ENCODE data around the gene MCF2L.

The MCF2L gene

DNA sequence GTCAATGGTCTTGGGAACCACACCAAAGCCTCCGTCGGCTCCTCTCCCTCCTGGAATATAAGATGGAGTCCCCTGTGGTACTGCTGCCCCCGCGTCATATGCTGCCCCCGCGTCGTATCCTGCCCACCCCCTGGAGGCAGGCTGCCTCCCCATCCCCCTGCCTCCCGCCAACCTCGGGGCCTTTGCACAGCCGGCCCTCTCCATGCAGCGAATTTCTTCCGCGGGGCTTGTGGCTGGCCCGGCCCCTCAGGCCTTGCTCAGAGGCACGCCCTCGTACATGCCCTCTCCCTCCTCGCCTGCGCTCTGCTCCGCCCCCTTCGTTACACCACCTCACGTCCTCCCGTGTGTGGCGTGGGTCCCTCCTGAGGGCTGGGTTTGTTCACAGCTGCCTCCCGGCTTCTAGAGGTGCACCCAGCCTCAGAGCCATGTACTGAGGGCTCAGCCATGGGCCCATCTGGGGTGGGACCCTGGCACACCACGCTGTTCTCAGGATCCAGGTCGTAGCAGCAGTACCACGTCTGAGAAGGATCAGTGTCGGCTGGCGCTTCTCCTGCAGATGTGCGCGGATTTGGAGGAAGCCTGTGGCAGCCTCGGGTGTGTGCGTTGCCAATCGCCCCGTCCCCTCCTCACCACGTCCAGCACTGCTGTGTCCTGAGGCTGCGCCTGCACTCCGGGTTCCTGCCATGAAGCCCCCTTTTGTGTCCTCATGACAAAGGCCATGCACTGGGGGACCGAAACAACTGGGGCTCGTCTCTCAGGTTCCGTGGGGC, 47.7 kb downstream of the MCF2L start:
- H4K20me1 ChIP-seq (ENCODE audit: low read depth, low read length): no peaks in the 10 kb centered on the region
- no peak overlapping the region for H3K9ac ChIP-seq (ENCODE audit: low read length)
- H3K27ac ChIP-seq (ENCODE audit: low read depth, low read length): no peak overlapping the region
- no peaks in the 10 kb centered on the region for H3K79me2 ChIP-seq (ENCODE audit: insufficient read depth, low read length)
- no peaks in the 10 kb centered on the region for H3K36me3 ChIP-seq (ENCODE audit: low read length)
- no peak overlapping the region for H3K4me3 ChIP-seq (ENCODE audit: insufficient read depth, low read length, poor library complexity, severe bottlenecking)
- H3K9me2 ChIP-seq (replicated peaks; ENCODE audit: insufficient read depth, low read length): no peaks in the 10 kb centered on the region
- TF ChIP-seq EZH2phosphoT487 (conservative IDR thresholded peaks at IDR 0.05; ENCODE audit: low read length): no peak
- no peak overlapping the region for H3K4me2 ChIP-seq (ENCODE audit: low read depth, low read length, poor library complexity, severe bottlenecking)
- no peaks in the 10 kb centered on the region for H3F3A ChIP-seq (ENCODE audit: insufficient read depth)
- no peaks in the 10 kb centered on the region for H3K9me3 ChIP-seq (ENCODE audit: insufficient read depth, low read length)
- H3K27me3 ChIP-seq (ENCODE audit: low read length): no peaks in the 10 kb centered on the region
- no peak overlapping the region for H2AFZ ChIP-seq (ENCODE audit: low read depth, low read length, severe bottlenecking)

DNA sequence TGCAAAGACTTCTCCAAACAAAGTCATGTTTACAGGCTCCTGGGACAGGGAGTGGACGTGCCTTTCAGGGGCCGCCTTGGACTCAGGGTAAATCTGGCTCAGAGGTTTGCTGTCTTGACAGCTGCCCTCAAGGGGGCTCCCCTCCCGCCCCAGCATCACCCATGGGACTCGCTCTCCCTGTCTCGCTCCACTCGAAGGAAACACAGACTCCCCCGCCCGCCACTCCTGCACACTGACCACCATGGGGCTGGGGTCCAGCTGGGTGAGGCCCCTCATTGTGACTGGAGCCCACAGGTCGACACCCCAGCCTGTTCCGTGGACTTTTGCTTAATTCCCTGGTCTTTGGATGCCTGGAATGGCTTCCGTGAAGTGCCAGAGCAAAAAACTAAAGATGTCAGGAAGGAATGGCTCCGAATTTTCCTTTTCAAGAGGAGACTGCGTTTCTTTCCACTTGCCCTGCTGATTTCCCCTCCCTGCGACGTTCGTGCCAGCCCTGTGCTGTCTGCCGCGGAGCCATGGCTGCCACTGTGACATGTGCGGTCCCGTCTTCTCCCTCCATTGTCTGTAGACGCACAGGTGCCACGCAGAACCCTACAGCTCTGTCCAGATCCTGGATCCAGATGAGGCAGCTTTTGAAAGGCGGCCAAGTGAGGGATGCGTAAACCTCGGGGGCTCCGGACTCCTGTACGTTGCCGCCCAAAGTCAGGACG, 48.6 kb downstream of the MCF2L start:
- H3K9ac ChIP-seq (ENCODE audit: low read length): no peak overlapping the region
- no peaks in the 10 kb centered on the region for H3K36me3 ChIP-seq (ENCODE audit: low read length)
- H3K79me2 ChIP-seq (ENCODE audit: insufficient read depth, low read length): no peaks in the 10 kb centered on the region
- no peak overlapping the region for H3K4me2 ChIP-seq (ENCODE audit: low read depth, low read length, poor library complexity, severe bottlenecking)
- H3F3A ChIP-seq (ENCODE audit: insufficient read depth): no peaks in the 10 kb centered on the region
- H3K4me3 ChIP-seq (ENCODE audit: insufficient read depth, low read length, poor library complexity, severe bottlenecking): no peak overlapping the region
- no peaks in the 10 kb centered on the region for H4K20me1 ChIP-seq (ENCODE audit: low read depth, low read length)
- no peak for TF ChIP-seq EZH2phosphoT487 (conservative IDR thresholded peaks at IDR 0.05; ENCODE audit: low read length)
- TF ChIP-seq, protein P1, sequence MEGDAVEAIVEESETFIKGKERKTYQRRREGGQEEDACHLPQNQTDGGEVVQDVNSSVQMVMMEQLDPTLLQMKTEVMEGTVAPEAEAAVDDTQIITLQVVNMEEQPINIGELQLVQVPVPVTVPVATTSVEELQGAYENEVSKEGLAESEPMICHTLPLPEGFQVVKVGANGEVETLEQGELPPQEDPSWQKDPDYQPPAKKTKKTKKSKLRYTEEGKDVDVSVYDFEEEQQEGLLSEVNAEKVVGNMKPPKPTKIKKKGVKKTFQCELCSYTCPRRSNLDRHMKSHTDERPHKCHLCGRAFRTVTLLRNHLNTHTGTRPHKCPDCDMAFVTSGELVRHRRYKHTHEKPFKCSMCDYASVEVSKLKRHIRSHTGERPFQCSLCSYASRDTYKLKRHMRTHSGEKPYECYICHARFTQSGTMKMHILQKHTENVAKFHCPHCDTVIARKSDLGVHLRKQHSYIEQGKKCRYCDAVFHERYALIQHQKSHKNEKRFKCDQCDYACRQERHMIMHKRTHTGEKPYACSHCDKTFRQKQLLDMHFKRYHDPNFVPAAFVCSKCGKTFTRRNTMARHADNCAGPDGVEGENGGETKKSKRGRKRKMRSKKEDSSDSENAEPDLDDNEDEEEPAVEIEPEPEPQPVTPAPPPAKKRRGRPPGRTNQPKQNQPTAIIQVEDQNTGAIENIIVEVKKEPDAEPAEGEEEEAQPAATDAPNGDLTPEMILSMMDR (IDR thresholded peaks at IDR 0.05; ENCODE audit: insufficient read depth, low read length, poor library complexity, severe bottlenecking): no peak
- H3K27me3 ChIP-seq (ENCODE audit: low read length): no peaks in the 10 kb centered on the region
- no peaks in the 10 kb centered on the region for H3K9me3 ChIP-seq (ENCODE audit: insufficient read depth, low read length)
- H2AFZ ChIP-seq (ENCODE audit: low read depth, low read length, severe bottlenecking): no peak overlapping the region
- H3K9me2 ChIP-seq (replicated peaks; ENCODE audit: insufficient read depth, low read length): no peaks in the 10 kb centered on the region
- no peak overlapping the region for H3K27ac ChIP-seq (ENCODE audit: low read depth, low read length)

DNA sequence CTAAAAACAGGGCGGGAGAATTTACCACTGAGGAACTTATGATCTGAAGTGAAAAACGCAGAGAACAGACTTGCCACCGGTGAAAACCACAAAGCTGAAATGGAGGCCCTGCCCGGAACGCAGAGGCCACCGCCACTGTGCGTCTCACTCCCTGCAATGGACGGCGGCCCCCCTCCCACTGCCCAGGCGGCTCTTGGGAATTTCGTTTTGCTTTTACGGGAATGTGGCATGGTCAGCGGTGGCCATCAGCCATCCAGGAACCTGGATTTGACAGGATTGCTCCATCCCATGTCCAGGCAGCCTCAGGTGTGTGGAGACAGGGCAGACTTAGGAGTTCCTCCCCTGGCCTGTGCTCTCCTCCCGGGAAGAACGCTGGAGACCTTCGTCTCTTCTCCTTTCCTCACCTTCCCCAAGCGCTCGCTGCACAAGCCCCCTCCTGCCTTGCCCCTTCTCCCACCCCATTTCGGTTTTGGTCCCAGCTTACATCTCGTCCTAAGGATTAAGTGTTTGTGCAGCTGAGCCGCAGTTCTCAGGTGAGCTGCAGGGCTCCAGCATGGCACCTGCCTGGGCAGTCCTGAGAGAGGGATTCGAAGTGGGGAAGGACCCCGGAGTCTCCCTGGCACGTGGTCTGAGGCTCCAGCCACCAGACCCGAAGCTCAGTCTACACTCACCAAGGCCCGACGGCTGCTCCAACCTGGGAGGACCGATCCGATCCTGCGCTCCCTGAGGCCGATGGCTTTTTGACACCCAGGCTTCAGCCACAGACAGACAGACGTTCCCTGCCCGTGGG, 49.9 kb downstream of the MCF2L start:
- Histone ChIP-seq H3K9me2 (replicated peaks; ENCODE audit: insufficient read depth, low read length) (no peaks in the 10 kb centered on the region), H2AFZ (ENCODE audit: low read depth, low read length, severe bottlenecking) (no peak overlapping the region), H3K9ac (ENCODE audit: low read length) (no peak overlapping the region), H3K4me3 (ENCODE audit: insufficient read depth, low read length, poor library complexity, severe bottlenecking) (no peak overlapping the region), H3F3A (ENCODE audit: insufficient read depth) (no peaks in the 10 kb centered on the region), H3K4me2 (ENCODE audit: low read depth, low read length, poor library complexity, severe bottlenecking) (no peak overlapping the region), H3K9me3 (ENCODE audit: insufficient read depth, low read length) (no peaks in the 10 kb centered on the region), H3K27me3 (ENCODE audit: low read length) (no peaks in the 10 kb centered on the region), H3K36me3 (ENCODE audit: low read length) (no peaks in the 10 kb centered on the region), H3K27ac (ENCODE audit: low read depth, low read length) (no peak overlapping the region), H4K20me1 (ENCODE audit: low read depth, low read length) (no peaks in the 10 kb centered on the region), H3K79me2 (ENCODE audit: insufficient read depth, low read length) (no peaks in the 10 kb centered on the region)
- TF ChIP-seq, protein P1 (IDR thresholded peaks at IDR 0.05; ENCODE audit: insufficient read depth, low read length, poor library complexity, severe bottlenecking): no peak
- no peak for TF ChIP-seq EZH2phosphoT487 (conservative IDR thresholded peaks at IDR 0.05; ENCODE audit: low read length)
